HG02588 (cell line): ENCODE data around the gene PRKAG3.
"Not testable (repeated sequence)": the region's sequence is repeated elsewhere in the genome, so short reads cannot be mapped to it uniquely, and the experiment has no call there.

Experiments used
- ATAC-seq: cut with Tn5 transposase; IDR thresholded peaks from one replicate; pipeline ENCODE4 v1.9.1; 2021; ENCODE audit warnings: mild to moderate bottlenecking, moderate library complexity; ENCODE audit not compliant: unreplicated experiment

Gene PRKAG3

DNA sequence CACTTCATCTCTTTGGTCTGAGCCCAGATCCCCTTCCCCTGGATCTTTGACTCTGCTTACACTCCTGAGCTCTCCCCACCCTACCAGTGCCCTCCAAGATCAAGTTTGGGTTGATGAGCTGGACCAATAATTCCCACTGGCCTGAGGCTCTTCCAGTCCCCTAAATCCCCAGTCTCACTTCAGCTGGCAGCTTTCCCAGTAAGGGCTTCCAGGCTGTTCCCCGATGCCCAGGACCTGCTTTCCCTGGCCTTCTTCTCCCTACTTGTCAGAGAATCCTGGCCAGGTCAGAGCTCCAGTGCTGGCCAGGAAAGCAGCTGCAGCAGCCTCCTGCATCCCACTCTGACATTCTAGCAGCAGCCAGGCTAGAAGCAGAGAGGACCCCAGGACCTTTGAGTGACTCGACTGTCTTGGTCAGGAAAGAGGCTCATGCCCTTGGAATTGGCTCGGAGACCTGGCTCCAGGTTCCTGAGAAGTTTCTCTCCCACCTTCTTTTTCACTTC lies 31.5 kb upstream of the PRKAG3 start:
- no peak for ATAC-seq

- ATAC-seq, result no peak
Observed at GRCh38 chr2:218861645-218862318, 30.2 kb upstream of the PRKAG3 start.

- no peak for ATAC-seq
Observed at GRCh38 chr2:218860950-218861381, 29.4 kb upstream of the PRKAG3 start.

- no peak for ATAC-seq
Observed at GRCh38 chr2:218859988-218860831, 28.6 kb upstream of the PRKAG3 start.

- ATAC-seq, result no peak
Observed at GRCh38 chr2:218859556-218859987, 28.0 kb upstream of the PRKAG3 start, which contains the start of gene WNT6. TSS of gene WNT6 (plus strand) at chr2:218859805. CDS start at chr2:218860038, 233 bp downstream.

GRCh38 chr2:218858671-218859555 lies 27.3 kb upstream of the PRKAG3 start:
- ATAC-seq, result no peak

GRCh38 chr2:218858138-218858445 lies 26.5 kb upstream of the PRKAG3 start:
- ATAC-seq, result no peak

GRCh38 chr2:218857371-218858137 lies 26.0 kb upstream of the PRKAG3 start:
- no peak for ATAC-seq

DNA sequence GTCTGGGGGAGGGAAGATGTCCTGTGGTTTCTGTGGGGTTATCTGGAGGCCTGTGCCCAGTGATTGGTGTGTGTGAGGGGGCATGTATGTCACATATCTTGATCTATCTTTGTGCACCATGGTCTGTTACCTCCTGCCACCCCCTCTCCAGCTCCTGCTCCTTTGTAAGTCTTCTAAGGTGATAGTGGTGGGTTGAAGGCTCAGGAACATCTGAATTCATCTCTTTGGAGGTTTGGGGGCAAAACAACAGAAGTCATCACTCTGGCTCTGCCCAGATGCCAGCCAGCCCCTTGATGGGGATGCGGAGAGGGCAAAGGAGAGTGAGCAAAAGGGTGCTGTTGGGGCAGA lies 25.3 kb upstream of the PRKAG3 start:
- ATAC-seq, result no peak

GRCh38 chr2:218856167-218856895 lies 24.7 kb upstream of the PRKAG3 start:
- no peak for ATAC-seq

DNA sequence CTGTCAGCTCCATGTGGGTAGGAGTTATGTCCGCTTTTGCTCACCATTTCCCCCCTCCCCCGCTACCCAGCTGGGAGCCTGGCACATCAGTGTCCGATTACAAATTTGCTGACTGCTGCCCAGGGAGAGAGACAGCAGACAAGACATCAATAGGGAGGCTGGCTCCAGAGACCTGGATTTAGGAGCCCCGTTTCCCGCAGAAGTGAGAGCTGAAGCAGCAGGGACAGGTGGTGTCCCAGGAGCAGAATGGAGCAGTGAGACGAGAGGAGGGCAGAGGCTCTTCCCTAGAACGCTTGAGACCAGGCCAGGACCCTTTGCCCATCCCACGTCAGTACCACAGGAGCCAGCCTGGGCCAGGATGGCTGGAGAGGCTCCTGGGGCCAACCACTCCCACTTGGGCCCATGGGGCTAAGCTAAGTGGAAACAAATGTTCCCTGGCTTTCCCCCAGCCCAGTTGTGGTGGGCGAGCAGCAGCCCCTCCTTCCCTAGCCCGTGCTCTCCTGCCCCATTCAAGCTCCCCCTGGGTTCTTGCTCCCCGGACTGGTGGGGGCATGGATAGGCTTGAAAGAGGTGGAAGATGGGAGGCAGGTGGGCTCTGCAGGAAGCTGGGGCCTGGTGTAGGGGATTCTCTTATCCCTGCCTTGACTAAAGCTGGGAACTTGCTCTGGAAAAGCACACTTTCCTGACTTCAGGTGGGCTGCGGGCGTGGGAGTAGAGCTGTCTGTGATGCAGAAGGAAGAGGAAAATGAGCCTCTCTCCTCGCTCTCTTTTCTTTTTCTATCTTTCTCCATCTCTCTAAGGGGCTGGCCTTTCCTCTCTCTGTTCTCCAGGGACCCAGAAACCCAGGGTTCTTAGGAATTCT lies 23.9 kb upstream of the PRKAG3 start:
- ATAC-seq, result no peak

DNA sequence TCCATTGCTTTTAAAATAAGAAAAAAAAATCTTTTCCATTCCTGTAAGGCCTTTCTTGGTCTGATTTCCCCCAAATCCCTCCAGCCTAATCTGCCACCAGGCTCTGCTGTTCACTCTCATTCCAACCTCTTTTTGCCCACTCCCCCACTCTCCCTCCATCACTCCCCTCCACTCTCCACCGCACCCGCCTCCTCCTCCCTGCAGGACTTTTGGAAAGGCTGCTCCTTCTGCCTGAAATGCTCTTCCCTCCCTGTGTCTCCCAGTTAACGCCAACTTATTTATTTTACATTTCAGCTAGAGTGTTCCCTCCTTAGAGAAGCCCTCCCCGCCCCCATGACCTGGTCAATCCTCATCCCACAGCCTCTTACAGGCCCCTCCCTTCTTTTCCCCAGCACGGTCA lies 23.3 kb upstream of the PRKAG3 start:
- no peak for ATAC-seq

DNA sequence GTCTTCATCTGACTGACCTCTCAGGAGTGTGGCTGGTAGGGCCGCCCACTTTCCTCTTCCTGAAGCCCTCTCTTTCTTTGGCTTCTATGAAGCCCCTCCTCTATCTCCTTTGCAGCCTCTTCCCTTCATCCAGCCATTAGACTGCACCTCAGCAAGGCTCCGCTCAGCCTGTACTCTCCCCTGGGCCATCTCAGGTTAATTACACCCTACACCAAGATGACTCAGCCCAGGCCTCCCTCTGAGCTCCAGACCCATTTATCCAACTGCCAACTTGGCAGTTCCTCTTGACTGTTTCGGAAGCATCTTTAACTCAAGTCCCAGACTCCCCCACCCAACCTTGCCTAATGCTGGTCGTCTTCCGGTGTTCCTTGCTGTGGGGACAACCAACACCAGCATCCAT lies 22.2 kb upstream of the PRKAG3 start:
- ATAC-seq, result no peak

- no peak for ATAC-seq
Observed at GRCh38 chr2:218852911-218853667, 21.5 kb upstream of the PRKAG3 start.

DNA sequence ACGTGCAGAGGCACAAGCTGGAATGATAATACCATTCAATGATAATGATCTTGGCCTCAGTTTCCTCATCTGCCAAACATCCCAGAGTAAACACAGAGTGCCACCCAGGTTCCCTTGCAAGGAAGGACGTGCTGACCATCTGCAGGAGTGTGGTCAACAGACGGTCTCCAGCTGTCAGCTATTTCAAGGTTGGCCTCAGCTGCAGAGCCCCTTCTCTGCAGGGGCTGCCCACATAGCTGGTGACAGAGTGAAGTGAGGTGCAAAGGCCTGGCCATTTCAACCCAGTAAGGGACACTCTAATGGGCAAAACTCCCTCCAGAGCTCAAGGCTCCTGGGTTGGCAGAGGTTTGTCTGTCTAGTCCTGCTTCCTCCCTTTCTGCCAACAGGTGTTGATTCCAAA lies 19.7 kb upstream of the PRKAG3 start:
- ATAC-seq, result no peak

GRCh38 chr2:218850796-218851195 lies 19.2 kb upstream of the PRKAG3 start:
- no peak for ATAC-seq

DNA sequence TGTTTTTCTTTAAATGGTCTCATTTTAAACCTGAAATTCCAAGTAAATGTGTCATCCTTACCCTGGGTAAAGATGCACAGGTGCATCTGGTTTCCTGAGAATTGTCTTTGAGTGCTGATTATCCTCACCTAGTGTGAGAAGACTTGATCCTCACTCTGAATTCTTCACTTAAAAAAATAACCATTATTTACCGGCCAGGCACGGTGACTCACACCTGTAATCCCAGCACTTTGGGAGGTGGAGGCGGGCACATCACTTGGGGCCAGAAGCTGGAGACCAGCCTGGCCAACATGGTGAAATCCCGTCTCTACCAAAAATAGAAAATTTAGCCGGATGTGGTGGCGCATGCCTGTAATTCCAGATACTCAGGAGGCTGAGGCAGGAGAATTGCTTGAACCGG lies 18.1 kb upstream of the PRKAG3 start:
- no peak for ATAC-seq

DNA sequence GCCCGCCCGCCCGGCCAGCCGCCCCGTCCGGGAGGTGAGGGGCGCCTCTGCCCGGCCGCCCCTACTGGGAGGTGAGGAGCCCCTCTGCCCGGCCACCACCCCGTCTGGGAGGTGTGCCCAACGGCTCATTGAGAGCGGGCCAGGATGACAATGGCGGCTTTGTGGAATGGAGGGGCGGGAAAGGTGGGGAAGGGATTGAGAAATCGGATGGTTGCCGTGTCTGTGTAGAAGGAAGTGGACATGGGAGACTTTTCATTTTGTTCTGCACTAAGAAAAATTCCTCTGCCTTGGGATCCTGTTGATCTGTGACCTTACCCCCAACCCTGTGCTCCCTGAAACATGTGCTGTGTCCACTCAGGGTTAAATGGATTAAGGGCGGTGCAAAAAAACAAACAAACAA lies 15.4 kb upstream of the PRKAG3 start:
- ATAC-seq, result not testable (repeated sequence)
